Measurements from ENCODE around the gene PDZD4.

Gene PDZD4

DNA sequence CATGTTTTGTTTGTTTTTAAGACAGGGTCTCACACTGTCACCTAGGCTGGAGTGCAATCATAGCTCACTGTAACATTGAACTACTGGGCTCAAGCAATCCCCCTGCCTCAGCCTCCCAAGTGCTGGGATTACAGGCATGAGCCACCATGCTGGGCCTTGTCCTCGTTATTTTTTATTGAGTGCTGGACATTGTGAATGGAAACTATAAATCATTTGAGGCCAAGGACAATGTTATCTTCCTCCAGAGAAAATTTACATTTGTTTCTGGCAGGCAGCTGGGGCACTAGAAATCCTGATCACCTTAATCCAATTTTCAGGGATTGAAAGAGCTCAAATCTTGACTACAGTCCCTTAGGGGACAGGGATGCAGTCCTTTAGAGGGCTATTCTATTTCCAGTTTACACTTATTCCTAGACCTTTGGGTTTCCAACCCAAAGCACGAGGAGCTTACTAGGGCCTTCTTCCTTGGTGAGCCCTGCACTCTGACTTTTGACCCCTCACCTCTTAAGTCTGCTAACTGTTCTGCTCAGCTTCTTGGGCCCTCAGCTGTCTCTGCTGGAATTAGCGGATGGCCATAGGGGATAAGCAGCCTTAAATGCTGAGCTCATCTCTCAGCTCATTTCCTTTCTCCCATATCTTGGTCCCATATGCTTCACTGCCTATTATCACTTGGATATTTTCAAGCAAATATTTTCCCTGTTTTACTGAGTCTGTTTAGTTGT is 23.0 kb upstream of the PDZD4 start:
- TF ChIP-seq POLR2AphosphoS5 (IDR thresholded peaks at IDR 0.05; ENCODE audit: low read depth, low read length) (no peak), FOXP2 (optimal IDR thresholded peaks at IDR 0.05; ENCODE audit: borderline replicate concordance, extremely low read depth, extremely low read length, insufficient read depth) (no peak), SIN3A (IDR thresholded peaks at IDR 0.05; ENCODE audit: borderline replicate concordance, insufficient read depth, low read length) (no peak), TAF1 (IDR thresholded peaks at IDR 0.05; ENCODE audit: borderline replicate concordance, insufficient read depth, low read length) (no peak)
- TF ChIP-seq, protein P1, sequence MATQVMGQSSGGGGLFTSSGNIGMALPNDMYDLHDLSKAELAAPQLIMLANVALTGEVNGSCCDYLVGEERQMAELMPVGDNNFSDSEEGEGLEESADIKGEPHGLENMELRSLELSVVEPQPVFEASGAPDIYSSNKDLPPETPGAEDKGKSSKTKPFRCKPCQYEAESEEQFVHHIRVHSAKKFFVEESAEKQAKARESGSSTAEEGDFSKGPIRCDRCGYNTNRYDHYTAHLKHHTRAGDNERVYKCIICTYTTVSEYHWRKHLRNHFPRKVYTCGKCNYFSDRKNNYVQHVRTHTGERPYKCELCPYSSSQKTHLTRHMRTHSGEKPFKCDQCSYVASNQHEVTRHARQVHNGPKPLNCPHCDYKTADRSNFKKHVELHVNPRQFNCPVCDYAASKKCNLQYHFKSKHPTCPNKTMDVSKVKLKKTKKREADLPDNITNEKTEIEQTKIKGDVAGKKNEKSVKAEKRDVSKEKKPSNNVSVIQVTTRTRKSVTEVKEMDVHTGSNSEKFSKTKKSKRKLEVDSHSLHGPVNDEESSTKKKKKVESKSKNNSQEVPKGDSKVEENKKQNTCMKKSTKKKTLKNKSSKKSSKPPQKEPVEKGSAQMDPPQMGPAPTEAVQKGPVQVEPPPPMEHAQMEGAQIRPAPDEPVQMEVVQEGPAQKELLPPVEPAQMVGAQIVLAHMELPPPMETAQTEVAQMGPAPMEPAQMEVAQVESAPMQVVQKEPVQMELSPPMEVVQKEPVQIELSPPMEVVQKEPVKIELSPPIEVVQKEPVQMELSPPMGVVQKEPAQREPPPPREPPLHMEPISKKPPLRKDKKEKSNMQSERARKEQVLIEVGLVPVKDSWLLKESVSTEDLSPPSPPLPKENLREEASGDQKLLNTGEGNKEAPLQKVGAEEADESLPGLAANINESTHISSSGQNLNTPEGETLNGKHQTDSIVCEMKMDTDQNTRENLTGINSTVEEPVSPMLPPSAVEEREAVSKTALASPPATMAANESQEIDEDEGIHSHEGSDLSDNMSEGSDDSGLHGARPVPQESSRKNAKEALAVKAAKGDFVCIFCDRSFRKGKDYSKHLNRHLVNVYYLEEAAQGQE (IDR thresholded peaks at IDR 0.05; ENCODE audit: insufficient read depth in 1 of 2, low read depth in 2 of 2, low read length in 2 of 2) = no peak

DNA sequence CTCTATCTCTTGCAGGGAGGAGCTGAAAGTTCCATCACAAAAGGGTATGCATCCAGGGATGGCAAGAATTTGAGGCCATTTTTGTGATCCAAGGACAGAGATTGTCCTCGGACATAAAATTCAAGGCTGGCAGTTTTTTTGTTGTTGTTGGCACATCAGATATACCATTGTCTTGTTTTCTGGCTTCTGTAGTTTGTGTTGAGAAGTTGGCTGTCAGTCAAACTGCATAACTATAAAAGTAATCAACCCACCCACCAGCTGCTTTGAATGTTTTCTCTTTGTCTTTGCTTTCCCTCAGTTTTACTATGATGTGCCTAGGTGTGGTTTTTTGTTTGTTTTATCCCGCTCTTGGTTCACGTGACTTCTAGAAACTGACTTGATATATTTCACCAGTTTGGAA is 21.6 kb upstream of the PDZD4 start:
- TF ChIP-seq SIN3A (IDR thresholded peaks at IDR 0.05; ENCODE audit: borderline replicate concordance, insufficient read depth, low read length) (no peak), TAF1 (IDR thresholded peaks at IDR 0.05; ENCODE audit: borderline replicate concordance, insufficient read depth, low read length) (no peak), POLR2AphosphoS5 (IDR thresholded peaks at IDR 0.05; ENCODE audit: low read depth, low read length) (no peak), FOXP2 (optimal IDR thresholded peaks at IDR 0.05; ENCODE audit: borderline replicate concordance, extremely low read depth, extremely low read length, insufficient read depth) (no peak)
- TF ChIP-seq, protein P1 (IDR thresholded peaks at IDR 0.05; ENCODE audit: insufficient read depth in 1 of 2, low read depth in 2 of 2, low read length in 2 of 2) = no peak

DNA sequence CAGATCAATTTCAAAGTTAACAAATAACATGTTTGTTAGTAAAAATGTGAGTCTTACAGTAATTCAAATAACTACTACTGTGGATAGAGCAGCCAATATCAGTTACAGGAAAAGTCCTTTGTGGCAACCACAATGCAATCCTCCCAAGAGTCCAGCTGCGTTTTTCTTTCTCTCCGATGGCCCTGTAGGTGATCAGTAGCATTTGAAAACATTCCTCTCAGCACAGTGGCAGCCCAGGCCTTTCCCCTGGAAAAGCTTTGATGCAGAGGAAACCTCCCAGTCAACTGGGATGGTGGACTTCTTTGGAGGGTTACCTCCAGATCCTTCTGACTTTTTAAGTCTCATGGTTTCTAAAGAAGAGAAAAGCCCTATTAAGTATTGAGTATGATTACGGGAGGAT is 18.0 kb upstream of the PDZD4 start:
- TF ChIP-seq FOXP2 (optimal IDR thresholded peaks at IDR 0.05; ENCODE audit: borderline replicate concordance, extremely low read depth, extremely low read length, insufficient read depth) (no peak), TAF1 (IDR thresholded peaks at IDR 0.05; ENCODE audit: borderline replicate concordance, insufficient read depth, low read length) (no peak), POLR2AphosphoS5 (IDR thresholded peaks at IDR 0.05; ENCODE audit: low read depth, low read length) (no peak)

DNA sequence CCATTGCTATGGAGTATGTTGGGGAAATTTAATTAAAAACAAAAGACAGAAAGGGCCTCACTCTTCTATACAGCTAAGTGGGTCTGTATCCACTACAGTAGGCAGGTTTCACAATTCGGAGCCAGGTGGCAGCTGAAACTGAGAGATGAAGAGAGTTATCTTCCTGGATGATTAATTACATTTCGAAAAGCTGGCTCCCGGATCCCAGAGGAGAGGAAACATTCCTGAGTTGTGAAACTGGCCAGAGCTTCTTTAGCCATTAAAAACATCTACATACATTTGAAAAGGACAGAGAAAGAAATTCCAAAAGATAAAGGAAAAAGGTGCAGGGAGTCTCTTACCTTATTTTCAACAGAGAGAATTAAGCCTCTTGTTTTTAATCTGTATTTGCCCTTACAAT is 15.5 kb upstream of the PDZD4 start:
- no peak for TF ChIP-seq SIN3A (IDR thresholded peaks at IDR 0.05; ENCODE audit: borderline replicate concordance, insufficient read depth, low read length)
- TF ChIP-seq, protein P1 (IDR thresholded peaks at IDR 0.05; ENCODE audit: insufficient read depth in 1 of 2, low read depth in 2 of 2, low read length in 2 of 2) = no peak
- no peak for TF ChIP-seq FOXP2 (optimal IDR thresholded peaks at IDR 0.05; ENCODE audit: borderline replicate concordance, extremely low read depth, extremely low read length, insufficient read depth)
- TF ChIP-seq POLR2AphosphoS5 (IDR thresholded peaks at IDR 0.05; ENCODE audit: low read depth, low read length) = no peak
- TF ChIP-seq TAF1 (IDR thresholded peaks at IDR 0.05; ENCODE audit: borderline replicate concordance, insufficient read depth, low read length) = no peak

DNA sequence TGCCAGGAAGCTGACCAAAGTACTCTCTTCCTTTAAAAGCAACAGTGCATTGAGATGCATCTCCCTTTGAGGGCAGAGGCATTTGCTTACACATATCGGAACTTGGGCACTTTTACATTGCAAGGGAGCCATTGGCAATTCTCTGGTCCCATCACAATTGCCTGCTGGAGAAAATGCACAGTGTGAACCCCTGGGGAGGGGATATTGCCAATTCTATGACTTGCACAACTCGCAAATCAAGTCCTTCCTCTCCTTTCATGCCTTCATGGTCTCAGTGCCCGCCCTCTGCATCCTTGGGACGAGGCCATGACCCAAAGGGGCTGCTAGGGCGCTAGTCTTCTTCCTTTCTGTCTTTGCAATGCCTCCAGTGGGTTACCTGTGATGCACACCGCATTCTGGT is 14.9 kb upstream of the PDZD4 start:
- no peak for TF ChIP-seq SIN3A (IDR thresholded peaks at IDR 0.05; ENCODE audit: borderline replicate concordance, insufficient read depth, low read length)
- TF ChIP-seq, protein P1 (IDR thresholded peaks at IDR 0.05; ENCODE audit: insufficient read depth in 1 of 2, low read depth in 2 of 2, low read length in 2 of 2) = no peak
- TF ChIP-seq POLR2AphosphoS5 (IDR thresholded peaks at IDR 0.05; ENCODE audit: low read depth, low read length) = no peak
- TF ChIP-seq FOXP2 (optimal IDR thresholded peaks at IDR 0.05; ENCODE audit: borderline replicate concordance, extremely low read depth, extremely low read length, insufficient read depth) = no peak
- TF ChIP-seq TAF1 (IDR thresholded peaks at IDR 0.05; ENCODE audit: borderline replicate concordance, insufficient read depth, low read length) = no peak
